PC-3 (cell line): ENCODE measurements around the gene ANGPTL5. TPM values are rescaled to one million over a fixed set of nuclear protein-coding genes. Genes with fewer than 3 reads are reported as not detected.

Experiments used
- ATAC-seq: fragments of 200-7000 bp; cut with Tn5 transposase; 2 replicates; pipeline ENCODE4 v1.9.1; 2020; ENCODE audit warnings: mild to moderate bottlenecking, moderate library complexity
- BruUV-seq: library from RNA; stranded (reverse); fragments of 400-500 nt; replicated peaks from 2 replicates; lab custom pipeline; 2021; lab: Mats Ljungman, UMichigan
- CTCF ChIA-PET: fragments of 300-600 bp; sonication (Branson Sonifier 250); formaldehyde crosslinking; loops from one replicate; lab custom pipeline; 2022; ENCODE audit warnings: antibody characterized with exemption; lab: Charles Lee
- POLR2A ChIA-PET: fragments of 300-600 bp; sonication (Branson Sonifier 250); formaldehyde crosslinking; loops from one replicate; lab custom pipeline; 2022; ENCODE audit warnings: antibody characterized with exemption; ENCODE audit not compliant: unreplicated experiment; lab: Charles Lee
- DNase-seq: peaks from one replicate; pipeline ENCODE4 v3.0.0-alpha.2; 2015
- H2AFZ ChIP-seq: fragments of 300-600 bp; sonication (generic); 2 replicates; pipeline ENCODE4 v1.6.0; 2016; ENCODE audit warnings: antibody characterized with exemption, low read length
- H3F3A ChIP-seq: fragments of 300-600 bp; sonication (generic); one replicate; pipeline ENCODE4 v1.6.0; 2017; ENCODE audit warnings: antibody characterized with exemption, low read length, control low read depth, mild to moderate bottlenecking; ENCODE audit not compliant: unreplicated experiment
- H3K27ac ChIP-seq: fragments of 300-600 bp; sonication (generic); 2 replicates; pipeline ENCODE4 v1.5.1; 2016; ENCODE audit warnings: mild to moderate bottlenecking, low read length
- H3K27me3 ChIP-seq: fragments of 300-600 bp; sonication (generic); 2 replicates; pipeline ENCODE4 v1.6.1; 2016; ENCODE audit warnings: low read length, mixed read lengths
- H3K36me3 ChIP-seq: fragments of 300-600 bp; sonication (generic); 2 replicates; pipeline ENCODE4 v1.6.1; 2016; ENCODE audit warnings: low read depth, mixed run types, low read length, mixed read lengths
- H3K4me1 ChIP-seq: fragments of 300-600 bp; sonication (generic); 2 replicates; pipeline ENCODE4 v1.5.1; 2016; ENCODE audit warnings: low read length; ENCODE audit not compliant: insufficient read depth
- H3K4me2 ChIP-seq: fragments of 300-600 bp; sonication (generic); 2 replicates; pipeline ENCODE4 v1.6.0; 2016; ENCODE audit warnings: low read length
- H3K4me3 ChIP-seq: fragments of 300-600 bp; sonication (generic); 2 replicates; pipeline ENCODE4 v1.5.1; 2016; ENCODE audit warnings: mild to moderate bottlenecking, low read length, mixed read lengths
- H3K79me2 ChIP-seq: fragments of 300-600 bp; sonication (generic); 2 replicates; pipeline ENCODE4 v1.6.1; 2017; ENCODE audit warnings: low read length, mixed read lengths
- H3K9ac ChIP-seq: fragments of 300-600 bp; sonication (generic); 2 replicates; pipeline ENCODE4 v1.6.0; 2016; ENCODE audit warnings: mild to moderate bottlenecking, low read length
- H3K9me2 ChIP-seq: fragments of 300-600 bp; sonication (generic); replicated peaks from 2 replicates; pipeline ENCODE4 v1.6.1; 2016; ENCODE audit warnings: mixed run types, low read length, mixed read lengths
- H3K9me3 ChIP-seq: fragments of 300-600 bp; sonication (generic); 2 replicates; pipeline ENCODE4 v1.6.1; 2016; ENCODE audit warnings: low read length, mixed read lengths
- H4K20me1 ChIP-seq: fragments of 300-600 bp; sonication (generic); 2 replicates; pipeline ENCODE4 v1.6.1; 2016; ENCODE audit warnings: low read length, mixed read lengths
- CTCF ChIP-seq: fragments of 300-600 bp; sonication (generic); conservative IDR thresholded peaks from 2 replicates; pipeline ENCODE4 v1.5.1; 2017; ENCODE audit warnings: antibody characterized with exemption, low read depth, mild to moderate bottlenecking, low read length
- EZH2 ChIP-seq: fragments of 300-600 bp; sonication (generic); IDR thresholded peaks from one replicate; pipeline ENCODE4 v1.6.1; 2017; ENCODE audit warnings: antibody characterized with exemption, mild to moderate bottlenecking, low read length; ENCODE audit not compliant: unreplicated experiment
- EZH2phosphoT487 ChIP-seq: fragments of 300-600 bp; sonication (generic); IDR thresholded peaks from 2 replicates; pipeline ENCODE4 v1.6.1; 2018; ENCODE audit warnings: mild to moderate bottlenecking, antibody characterized with exemption, low read length, borderline replicate concordance
- intact Hi-C: fragments of 100-400 bp; cut with micrococcal nuclease; formaldehyde crosslinking; loops from 2 replicates; pipeline ENCODE4 v1.9.0; 2023
- total RNA-seq: library from RNA; depleted of rRNA; stranded (reverse); fragments of >200 nt; gene quantifications from 2 replicates; pipeline ENCODE4 v1.2.3, GENCODE V29; 2014

The ANGPTL5 gene
- total RNA-seq, 1 experiment from 2014 or later: not detected

- DNase-seq (peak; percentile 82), ATAC-seq (peak; percentile 45)
- ChIA-PET CTCF (interaction anchor here (0.6 to 4.4 kb wide), 3 partner anchors 57 to 144 kb away, joined by 3 to 43 read pairs (median 16); no protein-coding TSS in a partner anchor), POLR2A (no interaction called here)
- H3K4me3 ChIP-seq: 0 out of 2 replicates have a peak overlapping the region, but pooled peaks have one; percentile 5
- no peaks in the 10 kb centered on the region for H3K9me2 ChIP-seq
- peak overlapping the region; percentile 46 for H3K4me2 ChIP-seq
- TF ChIP-seq EZH2: no peak
- no peak for TF ChIP-seq CTCF
- TF ChIP-seq EZH2phosphoT487: no peak
- H2AFZ ChIP-seq: peak overlapping the region; percentile 12; the same call in 1 of the 2 replicates
- no peak overlapping the region for H3K9ac ChIP-seq
- H3K4me1 ChIP-seq: peaks cover 55% of the 10 kb centered on the region
- no TSS peak for BruUV-seq
- no peaks in the 10 kb centered on the region for H3K9me3 ChIP-seq
- H4K20me1 ChIP-seq: no peaks in the 10 kb centered on the region
- peaks cover 8% of the 10 kb centered on the region for H3F3A ChIP-seq
- intact Hi-C loops: loop anchor here (5.0 kb wide), 5 partner anchors 249 to 804 kb away; partner anchors contain the start of gene YAP1
- H3K27me3 ChIP-seq: no peaks in the 10 kb centered on the region
- H3K79me2 ChIP-seq: no peaks in the 10 kb centered on the region
- H3K36me3 ChIP-seq: no peaks in the 10 kb centered on the region
- H3K27ac ChIP-seq: peak overlapping the region; percentile 57
These were observed 53.0 kb downstream of the ANGPTL5 start for GRCh38 chr11:101863361-101863760.

- CTCF ChIA-PET: interaction anchor here (0.6 to 4.4 kb wide), 6 partner anchors 17 to 456 kb away, joined by 3 to 43 read pairs (median 4); no protein-coding TSS in a partner anchor
- Histone ChIP-seq H3K4me3 (0 out of 2 replicates have a peak overlapping the region, but pooled peaks have one; percentile 5), H3K79me2 (no peaks in the 10 kb centered on the region), H3K27me3 (no peaks in the 10 kb centered on the region), H3K9me2 (no peaks in the 10 kb centered on the region), H4K20me1 (no peaks in the 10 kb centered on the region), H3K9me3 (no peaks in the 10 kb centered on the region), H3F3A (peaks cover 8% of the 10 kb centered on the region), H3K4me1 (peaks cover 48% of the 10 kb centered on the region), H3K36me3 (no peaks in the 10 kb centered on the region), H3K9ac (no peak overlapping the region), H3K4me2 (peak overlapping the region; percentile 46), H3K27ac (peak overlapping the region; percentile 57), H2AFZ (peak overlapping the region; percentile 12; the same call in 1 of the 2 replicates)
- peak; percentile 91 for TF ChIP-seq CTCF
- no peak for TF ChIP-seq EZH2
- TF ChIP-seq EZH2phosphoT487: no peak
- POLR2A ChIA-PET: interaction anchor here (1.1 kb wide), 1 partner anchor 52 kb away, joined by 5 read pairs; the partner anchor contains the start of gene CEP126
- intact Hi-C loops: loop anchor here (1.0 to 5.0 kb wide), 7 partner anchors 18 to 805 kb away; partner anchors contain the start of gene YAP1
- no TSS peak for BruUV-seq
- DNase-seq (peak; percentile 71), ATAC-seq (peak; percentile 59)
These were observed 53.7 kb downstream of the ANGPTL5 start for GRCh38 chr11:101862391-101863233.
